Subcutaneous adipose tissue (tissue), 4 donors: ENCODE data around the gene MALSU1. TPM values are rescaled to one million over a fixed set of nuclear protein-coding genes. Genes with fewer than 3 reads are reported as not detected.

Experiments used
- CTCF ChIP-seq: fragments of 450-650 bp; IDR thresholded peaks from one replicate; pipeline ENCODE4 v1.5.1; 2016; ENCODE audit warnings: low read depth, mild to moderate bottlenecking, control low read depth, antibody characterized with exemption, moderate library complexity
- total RNA-seq, 4 donors: library from RNA; depleted of rRNA; stranded (reverse); fragments of >200 nt; gene quantifications; one replicate each; pipeline ENCODE4 v1.1.0, GENCODE V29; 2016

Gene MALSU1
- total RNA-seq, 4 donors from 2014 or later: 37.6 to 52.7 (median 47.8) TPM

- no peak for TF ChIP-seq CTCF
These were observed 4.4 kb upstream of the MALSU1 start for GRCh38 chr7:23294549-23295400.

GRCh38 chr7:23295401-23295697 is 3.8 kb upstream of the MALSU1 start:
- TF ChIP-seq CTCF: no peak

- TF ChIP-seq CTCF: no peak
These were observed 828 bp upstream of the MALSU1 start for GRCh38 chr7:23298141-23298881.

GRCh38 chr7:23299770-23300300 is 696 bp downstream of the MALSU1 start:
- no peak for TF ChIP-seq CTCF

- TF ChIP-seq CTCF: no peak
These were observed 7.9 kb downstream of the MALSU1 start for GRCh38 chr7:23306936-23307521.

- TF ChIP-seq CTCF: no peak
These were observed 9.6 kb downstream of the MALSU1 start for GRCh38 chr7:23308754-23309153.

GRCh38 chr7:23315366-23315765 is 16.2 kb downstream of the MALSU1 start:
- TF ChIP-seq CTCF: no peak
